Adrenal gland (tissue), 5 donors: Measurements from ENCODE around the gene FAM114A1.

Source experiments
- POLR2A ChIP-seq, 2 donors: fragments of 450-650 bp; IDR thresholded peaks; one replicate each; pipeline ENCODE4 v1.6.1; 2017; ENCODE audit warnings: antibody characterized with exemption in 2 of 2, mild to moderate bottlenecking in 2 of 2, moderate library complexity in 1 of 2
- TF ChIP-seq, protein P1 (sequence below), 6 experiments: fragments of 450-650 bp in 4 of 6; fragments of 200-600 bp in 2 of 6; sonication (generic) in 1 of 6; IDR thresholded peaks; 1 replicate in 5 of 6; 2 replicates in 1 of 6; pipeline versions ENCODE4 v1.5.1 to v1.8.0; 2016 to 2021; ENCODE audit warnings: antibody characterized with exemption in 6 of 6, mild to moderate bottlenecking in 2 of 6, moderate library complexity in 1 of 6
- donor health status: DM: no; HTN: no; CAD: no.

DNA sequence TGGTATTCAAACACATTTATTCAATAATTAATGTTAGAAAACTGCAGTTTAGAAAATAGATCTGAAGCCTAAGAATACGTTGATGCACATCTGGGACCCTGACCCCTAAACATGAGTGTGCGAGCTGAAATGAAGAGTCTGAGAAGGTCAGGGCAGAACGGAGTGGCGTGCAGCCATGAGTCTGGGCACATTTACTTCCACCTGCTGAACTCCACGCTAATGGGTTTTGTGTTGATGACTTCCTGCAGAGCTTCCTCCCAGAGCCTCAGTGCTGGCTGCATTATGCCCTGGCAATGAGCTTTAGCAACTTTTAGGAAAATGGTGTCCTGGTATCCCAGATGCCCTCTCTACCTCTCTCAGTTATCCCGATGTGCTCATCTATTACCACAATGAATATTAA is 53.1 kb downstream of the FAM114A1 start:
- TF ChIP-seq POLR2A (IDR thresholded peaks at IDR 0.05) = no peak
- TF ChIP-seq, protein P1, sequence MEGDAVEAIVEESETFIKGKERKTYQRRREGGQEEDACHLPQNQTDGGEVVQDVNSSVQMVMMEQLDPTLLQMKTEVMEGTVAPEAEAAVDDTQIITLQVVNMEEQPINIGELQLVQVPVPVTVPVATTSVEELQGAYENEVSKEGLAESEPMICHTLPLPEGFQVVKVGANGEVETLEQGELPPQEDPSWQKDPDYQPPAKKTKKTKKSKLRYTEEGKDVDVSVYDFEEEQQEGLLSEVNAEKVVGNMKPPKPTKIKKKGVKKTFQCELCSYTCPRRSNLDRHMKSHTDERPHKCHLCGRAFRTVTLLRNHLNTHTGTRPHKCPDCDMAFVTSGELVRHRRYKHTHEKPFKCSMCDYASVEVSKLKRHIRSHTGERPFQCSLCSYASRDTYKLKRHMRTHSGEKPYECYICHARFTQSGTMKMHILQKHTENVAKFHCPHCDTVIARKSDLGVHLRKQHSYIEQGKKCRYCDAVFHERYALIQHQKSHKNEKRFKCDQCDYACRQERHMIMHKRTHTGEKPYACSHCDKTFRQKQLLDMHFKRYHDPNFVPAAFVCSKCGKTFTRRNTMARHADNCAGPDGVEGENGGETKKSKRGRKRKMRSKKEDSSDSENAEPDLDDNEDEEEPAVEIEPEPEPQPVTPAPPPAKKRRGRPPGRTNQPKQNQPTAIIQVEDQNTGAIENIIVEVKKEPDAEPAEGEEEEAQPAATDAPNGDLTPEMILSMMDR (IDR thresholded peaks at IDR 0.05) = no peak
